Measurements from ENCODE around the gene LRCH3.
"Not testable (repeated sequence)": the region's sequence is repeated elsewhere in the genome, so short reads cannot be mapped to it uniquely, and the experiment has no call there.

Gene LRCH3

GRCh38 chr3:197882586-197882985 lies 91.5 kb downstream of the LRCH3 start:
- DNase-seq (ENCODE audit: low spot score), result no peak

- no peak for DNase-seq (ENCODE audit: low spot score)
Observed at GRCh38 chr3:197883541-197883940, 92.5 kb downstream of the LRCH3 start.

- not testable (repeated sequence) for DNase-seq (ENCODE audit: low spot score)
Observed at GRCh38 chr3:197884330-197884729, 93.3 kb downstream of the LRCH3 start.

- DNase-seq (ENCODE audit: low spot score), result not testable (repeated sequence)
Observed at GRCh38 chr3:197886052-197886451, 95.0 kb downstream of the LRCH3 start.

- DNase-seq (ENCODE audit: low spot score), result not testable (repeated sequence)
Observed at GRCh38 chr3:197887430-197888053, 96.5 kb downstream of the LRCH3 start.

GRCh38 chr3:197888511-197888910 lies 97.5 kb downstream of the LRCH3 start:
- DNase-seq (ENCODE audit: low spot score), result no peak

- DNase-seq (ENCODE audit: low spot score), result no peak
Observed at GRCh38 chr3:197889204-197889930, 98.3 kb downstream of the LRCH3 start.

- DNase-seq (ENCODE audit: low spot score), result no peak
Observed at GRCh38 chr3:197890693-197891092, 99.6 kb downstream of the LRCH3 start.

GRCh38 chr3:197892162-197892561 lies 101.1 kb downstream of the LRCH3 start:
- DNase-seq (ENCODE audit: low spot score), result no peak

- no peak for DNase-seq (ENCODE audit: low spot score)
Observed at GRCh38 chr3:197896421-197896820, 105.4 kb downstream of the LRCH3 start.

GRCh38 chr3:197899833-197900478 lies 108.9 kb downstream of the LRCH3 start:
- DNase-seq (ENCODE audit: low spot score), result no peak

GRCh38 chr3:197901626-197902025 lies 110.6 kb downstream of the LRCH3 start:
- no peak for DNase-seq (ENCODE audit: low spot score)

- DNase-seq (ENCODE audit: low spot score), result peak; percentile 80
Observed at GRCh38 chr3:197906023-197906849, 115.2 kb downstream of the LRCH3 start.

GRCh38 chr3:197906850-197907187 lies 115.8 kb downstream of the LRCH3 start:
- no peak for DNase-seq (ENCODE audit: low spot score)

- DNase-seq (ENCODE audit: low spot score), result no peak
Observed at GRCh38 chr3:197907196-197907595, 116.1 kb downstream of the LRCH3 start.

GRCh38 chr3:197908550-197908949 lies 117.5 kb downstream of the LRCH3 start:
- not testable (repeated sequence) for DNase-seq (ENCODE audit: low spot score)

GRCh38 chr3:197908957-197909701 lies 118.1 kb downstream of the LRCH3 start:
- DNase-seq (ENCODE audit: low spot score), result no peak

- DNase-seq (ENCODE audit: low spot score), result no peak
Observed at GRCh38 chr3:197912741-197913476, 121.9 kb downstream of the LRCH3 start.

GRCh38 chr3:197913641-197914380 lies 122.8 kb downstream of the LRCH3 start:
- no peak for DNase-seq (ENCODE audit: low spot score)
